ENCODE data around the gene MYO1E. TPM values are rescaled to one million over a fixed set of nuclear protein-coding genes. Genes with fewer than 3 reads are reported as not detected.

MYO1E gene
- total RNA-seq, 2 experiments from 2014 or later = 90.4 to 101 TPM

GRCh38 chr15:59364248-59364647, 8.4 kb downstream of the MYO1E start:
- no peak overlapping the region for H3K27ac Mint-ChIP-seq
- peaks cover 3% of the 10 kb centered on the region for H3K27me3 Mint-ChIP-seq (ENCODE audit: low read depth)
- ATAC-seq (no peak), DNase-seq (no peak)
- CTCF ChIA-PET = interaction anchor here (1.0 to 1.2 kb wide), 2 partner anchors 8 to 117 kb away, joined by 3 to 4 read pairs; partner anchors contain the start of gene MYO1E
- H3K4me1 Mint-ChIP-seq (ENCODE audit: low read depth) = peaks cover 21% of the 10 kb centered on the region
- peaks cover 11% of the 10 kb centered on the region for H3K36me3 Mint-ChIP-seq (ENCODE audit: low read depth)
- POLR2A ChIA-PET = no interaction called here
- H3K4me3 Mint-ChIP-seq = no peak overlapping the region
- H3K9me3 Mint-ChIP-seq (ENCODE audit: insufficient read depth) = no peaks in the 10 kb centered on the region

DNA sequence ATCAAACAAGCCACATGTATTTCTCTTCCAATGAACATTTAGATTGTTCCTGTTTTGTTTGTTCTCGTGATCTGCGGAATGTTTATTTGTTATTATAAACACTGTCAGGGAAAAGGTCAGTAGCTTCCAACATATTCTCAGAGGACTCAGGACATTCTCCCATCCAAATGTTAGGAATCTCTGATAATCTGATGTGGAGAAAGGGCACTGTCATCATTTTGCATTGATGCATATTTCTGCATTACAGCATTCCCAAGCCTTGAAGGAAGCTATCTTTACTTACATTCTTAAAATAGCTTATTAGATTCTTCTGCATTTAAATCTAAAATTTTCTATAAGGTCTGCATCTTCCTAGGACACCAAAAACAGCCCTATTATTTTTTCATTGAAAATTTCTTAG, 10.3 kb downstream of the MYO1E start:
- Mint-ChIP-seq H3K27ac (no peak overlapping the region), H3K36me3 (ENCODE audit: low read depth) (peaks cover 19% of the 10 kb centered on the region), H3K27me3 (ENCODE audit: low read depth) (peaks cover 5% of the 10 kb centered on the region), H3K9me3 (ENCODE audit: insufficient read depth) (no peaks in the 10 kb centered on the region), H3K4me1 (ENCODE audit: low read depth) (peaks cover 21% of the 10 kb centered on the region), H3K4me3 (no peak overlapping the region)
- CTCF ChIA-PET = interaction anchor here (0.7 to 1.5 kb wide), 2 partner anchors 13 to 73 kb away, joined by 3 read pairs; no protein-coding TSS in a partner anchor
- ATAC-seq (no peak), DNase-seq (no peak)
- POLR2A ChIA-PET = no interaction called here

GRCh38 chr15:59360896-59361295, 11.8 kb downstream of the MYO1E start:
- Mint-ChIP-seq H3K36me3 (ENCODE audit: low read depth) (peaks cover 22% of the 10 kb centered on the region), H3K4me1 (ENCODE audit: low read depth) (peaks cover 25% of the 10 kb centered on the region), H3K27ac (no peak overlapping the region), H3K27me3 (ENCODE audit: low read depth) (peaks cover 5% of the 10 kb centered on the region), H3K4me3 (no peak overlapping the region), H3K9me3 (ENCODE audit: insufficient read depth) (no peaks in the 10 kb centered on the region)
- ATAC-seq = no peak
- ChIA-PET POLR2A (no interaction called here), CTCF (interaction anchor here (1.1 to 2.1 kb wide), 9 partner anchors 8 to 168 kb away, joined by 3 to 6 read pairs (median 4); no protein-coding TSS in a partner anchor)
- DNase-seq = no peak

DNA sequence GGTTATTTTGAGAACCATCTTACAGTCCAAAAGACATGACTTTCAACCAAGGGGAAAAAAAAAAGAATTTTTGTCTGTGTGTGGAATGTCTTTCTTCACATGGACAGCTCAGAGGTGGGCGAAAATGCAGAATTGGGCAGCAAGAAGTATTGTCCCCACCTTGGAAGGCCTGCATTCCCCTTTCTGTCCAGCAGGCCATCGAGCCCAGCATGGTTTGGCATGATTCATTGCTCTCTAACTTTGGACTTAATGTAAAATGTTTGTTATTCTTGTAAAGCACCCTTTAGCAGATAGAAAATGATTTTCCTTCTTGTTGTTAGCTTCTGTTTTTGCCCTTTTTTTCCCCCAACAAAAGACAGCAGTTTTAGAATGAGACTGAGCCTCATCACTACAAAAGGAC, 12.4 kb downstream of the MYO1E start:
- ATAC-seq = no peak
- ChIA-PET CTCF (interaction anchor here (1.1 to 2.1 kb wide), 8 partner anchors 9 to 169 kb away, joined by 3 to 8 read pairs (median 4); no protein-coding TSS in a partner anchor), POLR2A (no interaction called here)
- Mint-ChIP-seq H3K36me3 (ENCODE audit: low read depth) (peaks cover 28% of the 10 kb centered on the region), H3K4me1 (ENCODE audit: low read depth) (peaks cover 31% of the 10 kb centered on the region), H3K4me3 (no peak overlapping the region), H3K27ac (no peak overlapping the region), H3K27me3 (ENCODE audit: low read depth) (peaks cover 5% of the 10 kb centered on the region), H3K9me3 (ENCODE audit: insufficient read depth) (no peaks in the 10 kb centered on the region)
- DNase-seq = no peak

DNA sequence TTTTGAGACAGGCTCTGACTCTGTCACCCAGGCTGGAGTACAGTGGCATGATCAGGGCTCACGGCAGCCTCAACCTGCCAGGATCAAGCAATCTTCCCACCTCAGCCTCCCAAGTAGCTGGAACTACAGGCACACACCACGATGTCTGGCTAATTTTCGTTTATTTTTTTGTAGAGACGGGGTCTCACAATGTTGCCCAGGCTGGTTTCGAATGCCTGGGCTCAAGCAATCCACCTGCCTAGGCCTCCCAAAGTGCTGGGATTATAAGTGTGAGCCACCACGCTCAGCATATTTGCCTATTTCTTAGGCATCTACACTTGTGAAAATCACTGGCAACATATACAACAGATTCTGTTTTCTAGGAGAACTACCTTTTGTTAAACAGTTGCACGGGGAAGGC, 16.9 kb downstream of the MYO1E start:
- peak overlapping the region; percentile 89 for H3K27ac Mint-ChIP-seq
- DNase-seq = no peak
- CTCF ChIA-PET = interaction anchor here (0.8 kb wide), 1 partner anchor 28 kb away, joined by 4 read pairs; no protein-coding TSS in a partner anchor
- peaks cover 39% of the 10 kb centered on the region for H3K36me3 Mint-ChIP-seq (ENCODE audit: low read depth)
- peak overlapping the region; percentile 54 for H3K4me3 Mint-ChIP-seq
- H3K27me3 Mint-ChIP-seq (ENCODE audit: low read depth) = peaks cover 5% of the 10 kb centered on the region
- POLR2A ChIA-PET = no interaction called here
- H3K4me1 Mint-ChIP-seq (ENCODE audit: low read depth) = peaks cover 72% of the 10 kb centered on the region
- ATAC-seq = no peak
- no peaks in the 10 kb centered on the region for H3K9me3 Mint-ChIP-seq (ENCODE audit: insufficient read depth)

DNA sequence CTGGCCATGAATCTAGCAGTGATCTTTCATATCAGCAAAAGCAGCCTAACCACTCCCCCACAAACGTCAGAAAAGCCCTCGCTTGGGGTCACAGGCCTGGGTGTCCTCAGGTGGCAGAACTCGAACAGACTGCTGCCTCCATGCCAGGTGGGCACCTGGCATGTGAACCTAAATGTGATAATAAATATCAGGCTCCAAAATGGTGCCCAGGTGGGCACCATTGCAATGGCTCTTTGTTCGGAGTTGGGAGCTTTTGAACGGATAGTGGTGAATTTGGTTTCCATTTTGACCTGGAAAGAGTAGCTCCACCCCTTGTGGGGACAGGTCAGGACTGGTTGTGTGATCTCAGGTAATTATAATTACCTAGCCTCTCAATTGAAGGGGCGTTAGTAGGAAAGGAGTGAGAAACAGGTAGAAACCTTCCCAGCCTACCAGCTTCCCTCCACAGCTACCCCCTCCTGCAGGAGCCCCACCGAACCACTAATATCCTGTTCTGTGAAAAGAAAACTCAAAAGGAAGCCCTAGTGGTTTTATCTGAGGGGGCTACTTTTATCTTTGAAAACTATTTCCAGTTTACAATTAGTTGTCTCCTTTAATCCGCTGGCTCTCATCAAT, 18.1 kb downstream of the MYO1E start:
- H3K9me3 Mint-ChIP-seq (ENCODE audit: insufficient read depth) = no peaks in the 10 kb centered on the region
- peak; percentile 50 for ATAC-seq
- H3K36me3 Mint-ChIP-seq (ENCODE audit: low read depth) = peaks cover 42% of the 10 kb centered on the region
- H3K27ac Mint-ChIP-seq = peak overlapping the region; percentile 89
- peaks cover 2% of the 10 kb centered on the region for H3K27me3 Mint-ChIP-seq (ENCODE audit: low read depth)
- CTCF ChIA-PET = interaction anchor here (0.8 to 1.6 kb wide), 5 partner anchors 10 to 136 kb away, joined by 3 to 4 read pairs (median 3); no protein-coding TSS in a partner anchor
- DNase-seq = peak; percentile 58
- peak overlapping the region; percentile 54 for H3K4me3 Mint-ChIP-seq
- peaks cover 84% of the 10 kb centered on the region for H3K4me1 Mint-ChIP-seq (ENCODE audit: low read depth)
- POLR2A ChIA-PET = interaction anchor here (0.7 to 1.4 kb wide), 2 partner anchors 29 to 421 kb away, joined by 3 read pairs; no protein-coding TSS in a partner anchor

- H3K4me3 Mint-ChIP-seq = peak overlapping the region; percentile 54
- DNase-seq (peak; percentile 54), ATAC-seq (peak; percentile 50)
- H3K4me1 Mint-ChIP-seq (ENCODE audit: low read depth) = peaks cover 88% of the 10 kb centered on the region
- ChIA-PET CTCF (interaction anchor here (0.8 to 1.6 kb wide), 5 partner anchors 9 to 137 kb away, joined by 3 to 4 read pairs (median 3); no protein-coding TSS in a partner anchor), POLR2A (interaction anchor here (1.4 kb wide), 1 partner anchor 421 kb away, joined by 3 read pairs; no protein-coding TSS in a partner anchor)
- H3K9me3 Mint-ChIP-seq (ENCODE audit: insufficient read depth) = no peaks in the 10 kb centered on the region
- peak overlapping the region; percentile 89 for H3K27ac Mint-ChIP-seq
- H3K27me3 Mint-ChIP-seq (ENCODE audit: low read depth) = peaks cover 2% of the 10 kb centered on the region
- H3K36me3 Mint-ChIP-seq (ENCODE audit: low read depth) = peaks cover 42% of the 10 kb centered on the region
Measured at GRCh38 chr15:59353994-59354416, 18.7 kb downstream of the MYO1E start.

GRCh38 chr15:59352683-59353082, 20.0 kb downstream of the MYO1E start:
- no peaks in the 10 kb centered on the region for H3K9me3 Mint-ChIP-seq (ENCODE audit: insufficient read depth)
- ChIA-PET POLR2A (no interaction called here), CTCF (interaction anchor here (0.8 kb wide), 1 partner anchor 373 kb away, joined by 3 read pairs; no protein-coding TSS in a partner anchor)
- DNase-seq (no peak), ATAC-seq (no peak)
- H3K4me3 Mint-ChIP-seq = no peak overlapping the region
- peaks cover 93% of the 10 kb centered on the region for H3K4me1 Mint-ChIP-seq (ENCODE audit: low read depth)
- H3K36me3 Mint-ChIP-seq (ENCODE audit: low read depth) = peaks cover 41% of the 10 kb centered on the region
- peaks cover under 1% of the 10 kb centered on the region for H3K27me3 Mint-ChIP-seq (ENCODE audit: low read depth)
- H3K27ac Mint-ChIP-seq = peak overlapping the region; percentile 16

DNA sequence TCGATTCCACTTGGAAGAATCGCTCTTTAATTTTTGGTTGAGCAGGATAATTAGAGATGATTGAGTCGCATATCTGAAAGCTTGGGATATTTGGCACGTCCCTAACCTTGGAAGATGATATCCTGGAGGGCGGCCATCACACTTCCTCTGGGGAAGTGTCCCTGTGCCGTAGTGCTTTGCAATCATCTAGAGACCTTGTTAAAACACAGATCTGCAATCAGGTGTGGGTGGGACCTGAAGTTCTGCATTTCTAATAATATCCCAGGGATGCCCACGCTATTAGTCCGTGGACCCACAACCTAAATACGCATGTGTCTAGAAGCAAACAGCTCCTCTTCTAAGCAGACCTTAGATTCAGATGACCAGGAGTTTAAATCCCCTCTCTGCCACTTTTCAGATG, 20.5 kb downstream of the MYO1E start:
- DNase-seq = no peak
- Mint-ChIP-seq H3K27ac (no peak overlapping the region), H3K9me3 (ENCODE audit: insufficient read depth) (no peaks in the 10 kb centered on the region), H3K4me1 (ENCODE audit: low read depth) (peaks cover 90% of the 10 kb centered on the region), H3K4me3 (no peak overlapping the region), H3K27me3 (ENCODE audit: low read depth) (no peaks in the 10 kb centered on the region), H3K36me3 (ENCODE audit: low read depth) (peaks cover 39% of the 10 kb centered on the region)
- CTCF ChIA-PET = interaction anchor here (0.8 kb wide), 1 partner anchor 372 kb away, joined by 3 read pairs; no protein-coding TSS in a partner anchor
- POLR2A ChIA-PET = no interaction called here
- ATAC-seq = no peak

GRCh38 chr15:59350421-59350732, 22.3 kb downstream of the MYO1E start:
- ChIA-PET CTCF (interaction anchor here (0.6 kb wide), 1 partner anchor 17 kb away, joined by 3 read pairs; no protein-coding TSS in a partner anchor), POLR2A (no interaction called here)
- Mint-ChIP-seq H3K9me3 (ENCODE audit: insufficient read depth) (no peaks in the 10 kb centered on the region), H3K27me3 (ENCODE audit: low read depth) (no peaks in the 10 kb centered on the region), H3K27ac (peak overlapping the region; percentile 74), H3K36me3 (ENCODE audit: low read depth) (peaks cover 24% of the 10 kb centered on the region), H3K4me1 (ENCODE audit: low read depth) (peaks cover 81% of the 10 kb centered on the region), H3K4me3 (no peak overlapping the region)
- DNase-seq (no peak), ATAC-seq (no peak)

DNA sequence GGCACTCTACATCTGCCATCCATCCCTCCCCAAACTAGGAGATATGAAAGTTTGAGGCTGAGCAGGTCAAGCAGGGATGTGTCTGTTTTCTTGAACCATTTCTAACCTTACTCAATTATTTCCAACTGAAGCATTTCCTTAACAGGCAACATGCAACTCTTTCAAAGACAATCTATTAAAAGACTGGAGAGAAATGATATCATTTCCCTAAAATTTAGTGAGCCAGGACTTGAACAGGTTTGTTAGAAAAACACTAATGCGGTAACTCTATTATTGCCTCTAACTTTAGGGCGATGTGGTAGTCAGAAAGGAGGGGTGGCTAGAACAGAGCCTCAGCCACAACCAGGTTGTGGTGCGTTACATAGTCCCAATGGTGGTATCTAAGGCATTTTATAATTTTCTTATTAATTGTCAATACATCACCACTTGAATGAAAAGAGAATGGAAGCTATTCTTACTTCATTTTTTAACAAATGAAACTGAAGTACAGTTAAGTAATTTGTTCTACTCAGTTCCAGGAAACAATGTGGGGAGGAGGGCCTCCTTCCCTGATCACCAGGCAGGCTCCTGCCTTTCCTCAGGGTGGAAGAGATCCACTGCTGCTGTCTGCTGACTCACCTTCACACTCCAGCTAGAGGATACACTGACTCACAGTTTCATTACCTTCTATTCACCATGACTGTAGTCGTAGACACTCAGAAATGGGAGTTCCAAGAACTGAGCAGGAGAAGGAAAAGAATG, 22.8 kb downstream of the MYO1E start:
- ATAC-seq (peak; percentile 57), DNase-seq (no peak)
- POLR2A ChIA-PET = no interaction called here
- CTCF ChIA-PET = interaction anchor here (0.6 to 1.5 kb wide), 2 partner anchors 12 to 17 kb away, joined by 3 read pairs; no protein-coding TSS in a partner anchor
- Mint-ChIP-seq H3K27ac (peak overlapping the region; percentile 74), H3K4me3 (no peak overlapping the region), H3K36me3 (ENCODE audit: low read depth) (peaks cover 19% of the 10 kb centered on the region), H3K27me3 (ENCODE audit: low read depth) (no peaks in the 10 kb centered on the region), H3K9me3 (ENCODE audit: insufficient read depth) (no peaks in the 10 kb centered on the region), H3K4me1 (ENCODE audit: low read depth) (peaks cover 81% of the 10 kb centered on the region)

DNA sequence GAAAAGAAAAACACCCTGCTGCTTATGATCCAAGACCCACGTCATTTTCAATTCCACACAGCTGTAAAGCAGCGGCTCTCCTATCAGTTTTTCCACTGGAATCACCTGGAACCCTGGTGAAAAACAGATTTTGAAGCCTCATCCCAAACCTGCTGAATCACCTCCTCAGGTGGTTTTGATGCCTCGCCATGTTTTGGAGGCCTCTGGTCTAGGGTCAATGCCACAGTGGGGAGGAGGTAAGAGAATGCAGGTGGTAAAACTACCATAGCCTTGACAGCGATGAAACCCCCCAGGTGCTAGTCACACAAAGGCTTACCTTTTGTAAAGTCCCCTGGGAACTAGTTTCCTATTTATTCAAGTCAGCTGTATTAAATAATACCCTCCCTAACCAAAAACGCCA, 24.8 kb downstream of the MYO1E start:
- no peak overlapping the region for H3K27ac Mint-ChIP-seq
- H3K9me3 Mint-ChIP-seq (ENCODE audit: insufficient read depth) = no peaks in the 10 kb centered on the region
- DNase-seq = no peak
- no peak for ATAC-seq
- ChIA-PET POLR2A (no interaction called here), CTCF (interaction anchor here (2.0 kb wide), 1 partner anchor 12 kb away, joined by 4 read pairs; no protein-coding TSS in a partner anchor)
- peaks cover 28% of the 10 kb centered on the region for H3K36me3 Mint-ChIP-seq (ENCODE audit: low read depth)
- H3K27me3 Mint-ChIP-seq (ENCODE audit: low read depth) = peaks cover 4% of the 10 kb centered on the region
- no peak overlapping the region for H3K4me3 Mint-ChIP-seq
- H3K4me1 Mint-ChIP-seq (ENCODE audit: low read depth) = peaks cover 67% of the 10 kb centered on the region

All from activated CD8-positive, alpha-beta T cell treated with anti-CD3 and anti-CD28 coated beads, Interleukin-2, amount 10 ng/mL, durations not matched to agents 7 days and 5 days (primary cell).